Measurements from ENCODE around the gene FPGS. TPM values are rescaled to one million over a fixed set of nuclear protein-coding genes. Genes with fewer than 3 reads are reported as not detected.
"Not testable (repeated sequence)": the region's sequence is repeated elsewhere in the genome, so short reads cannot be mapped to it uniquely, and the experiment has no call there.

The FPGS gene
- total RNA-seq, 1 donor from 2014 or later, result 61.4 TPM

GRCh38 chr9:127776924-127777289, 25.8 kb upstream of the FPGS start:
- no peaks in the 10 kb centered on the region for H3K9me3 Mint-ChIP-seq
- peaks cover 2% of the 10 kb centered on the region for H3K4me1 Mint-ChIP-seq
- no peak for DNase-seq (ENCODE audit: low spot score in 2 of 2, unreplicated experiment in 2 of 2)
- no peaks in the 10 kb centered on the region for H3K27me3 Mint-ChIP-seq (ENCODE audit: low read depth)
- TF ChIP-seq, protein P1, sequence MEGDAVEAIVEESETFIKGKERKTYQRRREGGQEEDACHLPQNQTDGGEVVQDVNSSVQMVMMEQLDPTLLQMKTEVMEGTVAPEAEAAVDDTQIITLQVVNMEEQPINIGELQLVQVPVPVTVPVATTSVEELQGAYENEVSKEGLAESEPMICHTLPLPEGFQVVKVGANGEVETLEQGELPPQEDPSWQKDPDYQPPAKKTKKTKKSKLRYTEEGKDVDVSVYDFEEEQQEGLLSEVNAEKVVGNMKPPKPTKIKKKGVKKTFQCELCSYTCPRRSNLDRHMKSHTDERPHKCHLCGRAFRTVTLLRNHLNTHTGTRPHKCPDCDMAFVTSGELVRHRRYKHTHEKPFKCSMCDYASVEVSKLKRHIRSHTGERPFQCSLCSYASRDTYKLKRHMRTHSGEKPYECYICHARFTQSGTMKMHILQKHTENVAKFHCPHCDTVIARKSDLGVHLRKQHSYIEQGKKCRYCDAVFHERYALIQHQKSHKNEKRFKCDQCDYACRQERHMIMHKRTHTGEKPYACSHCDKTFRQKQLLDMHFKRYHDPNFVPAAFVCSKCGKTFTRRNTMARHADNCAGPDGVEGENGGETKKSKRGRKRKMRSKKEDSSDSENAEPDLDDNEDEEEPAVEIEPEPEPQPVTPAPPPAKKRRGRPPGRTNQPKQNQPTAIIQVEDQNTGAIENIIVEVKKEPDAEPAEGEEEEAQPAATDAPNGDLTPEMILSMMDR (IDR thresholded peaks at IDR 0.05; ENCODE audit: unreplicated experiment), result no peak
- no peak overlapping the region for H3K27ac Mint-ChIP-seq
- H3K4me3 Mint-ChIP-seq, result no peak overlapping the region
- no peaks in the 10 kb centered on the region for H3K36me3 Mint-ChIP-seq

DNA sequence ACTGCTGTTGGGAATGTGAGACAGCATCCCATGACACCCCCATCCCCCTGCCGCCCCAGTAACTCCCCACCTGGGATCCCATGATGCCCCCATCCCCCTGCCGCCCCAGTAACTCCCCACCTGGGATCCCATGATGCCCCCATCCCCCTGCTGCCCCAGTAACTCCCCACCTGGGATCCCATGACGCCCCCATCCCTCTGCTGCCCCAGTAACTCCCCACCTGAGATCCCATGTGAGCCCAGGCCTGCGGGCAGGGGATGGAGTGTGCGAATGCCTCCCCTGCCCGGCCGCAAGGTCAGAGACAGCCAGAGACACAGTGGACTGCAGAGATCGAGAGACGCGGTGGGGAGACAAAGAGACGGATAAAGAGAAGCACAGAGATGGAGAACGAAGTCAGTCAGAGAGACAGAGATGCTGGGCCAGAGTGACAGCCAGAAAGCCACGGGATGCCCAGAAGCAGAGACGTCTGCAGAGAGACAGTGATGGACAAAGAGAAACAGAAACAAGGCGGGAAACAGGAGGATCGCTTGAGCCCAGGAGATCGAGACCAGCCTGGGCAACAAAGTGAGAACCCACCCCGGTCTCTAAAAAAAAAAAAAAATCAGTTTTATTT, 25.2 kb upstream of the FPGS start:
- Mint-ChIP-seq H3K27me3 (ENCODE audit: low read depth) (no peaks in the 10 kb centered on the region), H3K36me3 (no peaks in the 10 kb centered on the region), H3K27ac (no peak overlapping the region), H3K4me1 (peaks cover 2% of the 10 kb centered on the region), H3K4me3 (no peak overlapping the region), H3K9me3 (no peaks in the 10 kb centered on the region)
- DNase-seq (ENCODE audit: low spot score in 2 of 2, unreplicated experiment in 2 of 2), result no peak
- TF ChIP-seq, protein P1 (IDR thresholded peaks at IDR 0.05; ENCODE audit: unreplicated experiment), result no peak

DNA sequence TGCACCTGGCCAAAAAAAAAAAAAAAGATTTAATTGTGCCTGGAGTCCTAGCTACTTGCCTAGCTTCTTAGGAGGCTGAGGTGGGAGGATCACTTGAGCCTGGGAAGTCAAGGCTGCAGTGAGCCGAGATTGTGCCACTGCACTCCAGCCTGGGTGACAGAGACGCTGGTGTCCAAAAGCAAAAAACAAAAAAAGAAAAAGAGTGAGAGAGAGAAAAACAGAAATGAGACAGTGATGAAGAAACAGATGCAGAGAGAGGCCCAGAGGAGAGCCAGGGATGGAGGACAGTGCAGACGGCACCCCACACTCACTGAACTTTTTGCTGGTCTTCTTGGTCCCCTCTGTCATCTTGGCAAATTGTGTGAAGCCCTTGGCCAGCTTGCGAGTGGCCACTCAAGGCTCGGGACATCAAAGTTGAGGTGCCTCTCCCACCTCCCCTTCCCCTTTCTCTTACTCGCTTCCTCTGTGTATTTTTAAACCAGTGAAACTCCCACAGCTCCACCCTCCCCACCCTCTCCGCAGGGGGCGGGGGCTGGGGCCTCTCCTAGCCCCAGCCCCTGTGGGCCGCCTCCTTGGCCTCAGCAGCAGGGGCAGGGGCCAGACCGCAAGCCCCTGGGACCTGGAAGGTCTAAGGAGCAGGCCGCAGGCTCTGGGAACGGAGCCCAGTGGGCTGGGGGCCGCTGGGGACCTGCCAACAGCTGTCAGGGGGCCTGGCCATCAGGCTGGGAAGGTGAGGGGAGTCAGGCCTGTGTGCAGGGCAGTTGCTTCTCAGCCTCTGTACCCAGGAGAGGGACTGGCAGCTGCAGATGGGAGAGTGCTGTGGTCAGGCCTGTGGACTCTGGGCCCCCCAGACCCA, 24.2 kb upstream of the FPGS start, which contains the start of gene SH2D3C:
Gene SH2D3C, minus strand, starts transcription at position 387 of the 856 bp plus-strand sequence. Its CDS starts 39 bp downstream, at position 348.
- peaks cover 2% of the 10 kb centered on the region for H3K4me1 Mint-ChIP-seq
- no peak within 1 kb of the TSS for H3K4me3 Mint-ChIP-seq
- no peak within 1 kb of the TSS for H3K27ac Mint-ChIP-seq
- no peaks in the 10 kb centered on the region for H3K9me3 Mint-ChIP-seq
- H3K27me3 Mint-ChIP-seq (ENCODE audit: low read depth), result no peaks in the 10 kb centered on the region
- DNase-seq (ENCODE audit: low spot score in 2 of 2, unreplicated experiment in 2 of 2), result no peak
- no peaks in the 10 kb centered on the region for H3K36me3 Mint-ChIP-seq
- TF ChIP-seq, protein P1 (IDR thresholded peaks at IDR 0.05; ENCODE audit: unreplicated experiment), result no peak

GRCh38 chr9:127779136-127779981, 23.3 kb upstream of the FPGS start:
- no peaks in the 10 kb centered on the region for H3K36me3 Mint-ChIP-seq
- H3K9me3 Mint-ChIP-seq, result no peaks in the 10 kb centered on the region
- H3K27me3 Mint-ChIP-seq (ENCODE audit: low read depth), result no peaks in the 10 kb centered on the region
- H3K4me3 Mint-ChIP-seq, result no peak overlapping the region
- peaks cover 2% of the 10 kb centered on the region for H3K4me1 Mint-ChIP-seq
- no peak overlapping the region for H3K27ac Mint-ChIP-seq
- DNase-seq (ENCODE audit: low spot score in 2 of 2, unreplicated experiment in 2 of 2), result no peak
- TF ChIP-seq, protein P1 (IDR thresholded peaks at IDR 0.05; ENCODE audit: unreplicated experiment), result no peak

GRCh38 chr9:127780126-127780885, 22.4 kb upstream of the FPGS start:
- H3K4me3 Mint-ChIP-seq, result no peak overlapping the region

GRCh38 chr9:127780909-127781308, 21.8 kb upstream of the FPGS start:
- H3K9me3 Mint-ChIP-seq, H3K36me3 Mint-ChIP-seq, H3K27ac Mint-ChIP-seq: not testable (repeated sequence)

More at GRCh38 chr9:127780126-127780885, 22.4 kb upstream of the FPGS start:
- no peaks in the 10 kb centered on the region for H3K36me3 Mint-ChIP-seq
- TF ChIP-seq, protein P1 (IDR thresholded peaks at IDR 0.05; ENCODE audit: unreplicated experiment), result no peak
- H3K9me3 Mint-ChIP-seq, result no peaks in the 10 kb centered on the region
- H3K27me3 Mint-ChIP-seq (ENCODE audit: low read depth), result no peaks in the 10 kb centered on the region
- no peak for DNase-seq (ENCODE audit: low spot score in 2 of 2, unreplicated experiment in 2 of 2)
- no peak overlapping the region for H3K27ac Mint-ChIP-seq
- peaks cover 2% of the 10 kb centered on the region for H3K4me1 Mint-ChIP-seq

More at GRCh38 chr9:127780909-127781308, 21.8 kb upstream of the FPGS start:
- not testable (repeated sequence) for H3K27me3 Mint-ChIP-seq (ENCODE audit: low read depth); H3K4me1 Mint-ChIP-seq; H3K4me3 Mint-ChIP-seq; DNase-seq (ENCODE audit: low spot score in 2 of 2, unreplicated experiment in 2 of 2)
